GM12864 (cell line): ENCODE data around the gene BIVM.

ENCODE experiments used
- DNase-seq: peaks from one replicate; pipeline ENCODE4 v3.0.0-alpha.2; 2011; ENCODE audit warnings: low read depth
- H3K4me3 ChIP-seq: 2 replicates; pipeline ENCODE4 v1.5.1; 2011; ENCODE audit warnings: mild to moderate bottlenecking, low read depth, low read length, control low read depth
- TF ChIP-seq, protein P1 (sequence below): IDR thresholded peaks from 2 replicates; pipeline ENCODE4 v1.5.1; 2011; ENCODE audit warnings: low read depth, mild to moderate bottlenecking, moderate library complexity, low read length, control low read depth, inconsistent platforms; ENCODE audit errors: missing control alignments

The BIVM gene

DNA sequence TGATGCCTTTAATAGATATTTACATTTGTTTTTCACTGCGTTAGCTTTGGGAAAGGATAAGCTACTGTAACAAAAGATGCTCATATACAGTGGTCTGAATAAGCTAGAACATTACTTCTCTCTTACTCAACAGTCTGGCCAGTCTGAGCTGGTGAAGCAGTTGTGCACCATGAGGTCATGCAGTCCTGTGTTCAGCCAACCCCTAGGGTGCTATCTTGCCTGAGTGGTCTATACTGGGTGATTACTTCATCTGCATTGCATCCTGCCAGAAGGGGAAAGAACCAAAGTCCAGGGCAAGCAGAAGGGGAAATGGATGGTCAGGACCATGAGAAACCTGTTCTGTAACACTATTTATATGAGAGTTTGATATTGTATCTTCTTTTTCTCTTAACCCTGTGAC, 78.4 kb downstream of the BIVM start:
- no peak for DNase-seq
- H3K4me3 ChIP-seq = no peak overlapping the region
- TF ChIP-seq, protein P1, sequence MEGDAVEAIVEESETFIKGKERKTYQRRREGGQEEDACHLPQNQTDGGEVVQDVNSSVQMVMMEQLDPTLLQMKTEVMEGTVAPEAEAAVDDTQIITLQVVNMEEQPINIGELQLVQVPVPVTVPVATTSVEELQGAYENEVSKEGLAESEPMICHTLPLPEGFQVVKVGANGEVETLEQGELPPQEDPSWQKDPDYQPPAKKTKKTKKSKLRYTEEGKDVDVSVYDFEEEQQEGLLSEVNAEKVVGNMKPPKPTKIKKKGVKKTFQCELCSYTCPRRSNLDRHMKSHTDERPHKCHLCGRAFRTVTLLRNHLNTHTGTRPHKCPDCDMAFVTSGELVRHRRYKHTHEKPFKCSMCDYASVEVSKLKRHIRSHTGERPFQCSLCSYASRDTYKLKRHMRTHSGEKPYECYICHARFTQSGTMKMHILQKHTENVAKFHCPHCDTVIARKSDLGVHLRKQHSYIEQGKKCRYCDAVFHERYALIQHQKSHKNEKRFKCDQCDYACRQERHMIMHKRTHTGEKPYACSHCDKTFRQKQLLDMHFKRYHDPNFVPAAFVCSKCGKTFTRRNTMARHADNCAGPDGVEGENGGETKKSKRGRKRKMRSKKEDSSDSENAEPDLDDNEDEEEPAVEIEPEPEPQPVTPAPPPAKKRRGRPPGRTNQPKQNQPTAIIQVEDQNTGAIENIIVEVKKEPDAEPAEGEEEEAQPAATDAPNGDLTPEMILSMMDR = no peak

DNA sequence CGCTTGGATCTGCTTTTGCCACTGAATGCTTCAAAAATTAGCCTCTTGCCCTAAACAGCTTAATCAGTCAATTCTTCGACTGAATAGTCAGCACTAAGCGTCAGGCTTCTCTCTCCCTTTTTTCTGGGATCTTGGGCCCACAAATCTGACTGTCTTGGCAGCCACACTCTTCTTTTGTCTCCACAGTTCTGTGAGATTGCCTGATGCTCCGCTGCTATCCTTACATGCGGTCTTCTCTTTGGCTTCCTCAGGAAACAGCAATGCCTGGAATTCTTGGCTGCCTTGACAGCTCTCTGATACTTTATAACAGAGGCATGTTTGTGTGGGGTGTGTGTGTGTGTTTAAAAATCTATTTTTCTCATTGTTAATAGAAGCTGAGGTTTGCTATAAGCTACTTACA, 79.6 kb downstream of the BIVM start:
- no peak for DNase-seq
- H3K4me3 ChIP-seq = no peak overlapping the region
- TF ChIP-seq, protein P1 = no peak

DNA sequence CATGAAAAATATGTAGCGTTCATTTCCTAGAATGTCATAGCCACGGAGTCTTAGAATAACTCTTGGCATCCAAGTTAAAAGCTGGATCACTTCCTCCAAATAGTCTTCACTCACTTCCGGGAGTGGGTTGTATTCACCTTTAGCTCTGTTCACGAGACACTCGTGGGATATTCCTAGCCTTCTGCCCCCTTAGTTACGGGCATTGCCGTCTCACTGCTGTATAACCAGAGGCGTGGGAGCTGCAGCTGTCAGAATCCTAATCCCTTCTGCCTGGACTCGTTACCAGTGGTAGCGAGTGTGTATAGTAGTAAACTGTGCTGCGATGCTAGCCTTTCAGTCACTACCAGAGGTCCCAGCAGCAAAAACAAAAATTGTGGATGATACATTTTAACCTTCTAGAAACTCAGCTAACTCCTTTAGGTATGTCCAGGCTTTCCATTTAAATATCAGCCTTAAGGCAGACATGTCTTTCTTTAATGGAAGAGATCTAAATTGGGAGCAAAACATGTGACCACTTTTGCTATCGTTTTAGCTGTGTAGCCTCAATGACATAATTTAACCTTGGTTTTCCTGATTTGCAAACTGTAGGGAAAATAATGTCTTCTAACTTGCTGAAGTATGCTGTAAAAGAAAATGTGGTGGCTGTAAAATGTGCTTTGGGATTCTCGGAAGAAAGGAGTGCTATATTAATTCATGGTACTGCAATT, 81.0 kb downstream of the BIVM start:
- TF ChIP-seq, protein P1 = no peak
- no peak overlapping the region for H3K4me3 ChIP-seq
- DNase-seq = no peak

DNA sequence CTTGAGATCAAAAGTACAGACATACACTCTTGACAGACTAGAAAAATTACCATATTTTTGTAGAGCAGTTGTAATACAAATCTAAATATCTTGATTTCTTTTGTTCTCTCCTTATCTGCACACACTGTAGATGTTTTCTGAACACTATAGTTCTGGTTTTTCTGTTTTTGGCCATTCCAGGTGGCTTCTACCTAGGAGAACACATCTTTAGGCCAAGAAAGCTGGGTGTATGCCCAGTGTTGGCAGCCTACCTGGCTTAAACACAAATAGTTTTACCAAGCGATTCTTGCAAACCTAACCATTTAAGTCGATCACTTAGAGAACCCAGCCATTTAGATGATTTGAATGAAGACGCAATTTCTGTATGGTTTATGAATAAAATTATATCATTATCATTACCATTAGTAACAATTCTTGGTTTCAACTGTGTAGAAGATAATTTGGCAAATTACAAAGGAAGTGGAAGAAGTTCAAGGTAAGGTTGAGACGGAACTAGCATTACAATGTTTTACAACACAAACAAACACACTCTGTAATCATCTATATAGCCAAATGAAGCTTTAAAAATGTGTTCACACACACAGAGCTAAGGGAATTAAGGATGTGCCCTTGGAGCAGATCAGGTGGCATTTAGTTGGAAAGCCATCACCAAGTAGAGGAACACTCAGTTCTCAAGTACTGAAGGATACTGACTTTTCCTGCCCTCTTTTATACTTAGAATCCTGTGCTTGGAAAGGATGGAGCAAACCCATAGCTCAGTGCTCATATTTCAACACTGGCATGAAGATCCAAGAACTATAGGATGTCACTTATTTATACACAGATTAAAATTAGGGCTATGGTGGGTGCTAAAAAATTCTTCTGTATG, 83.1 kb downstream of the BIVM start:
- DNase-seq = no peak
- TF ChIP-seq, protein P1 = no peak
- H3K4me3 ChIP-seq = no peak overlapping the region
